Measurements from ENCODE around the gene KIAA1586. TPM values are rescaled to one million over a fixed set of nuclear protein-coding genes. Genes with fewer than 3 reads are reported as not detected.
A peak's percentile ranks its signal among the peaks of the same experiment; 100 is the strongest.
"Not testable (repeated sequence)": the region's sequence is repeated elsewhere in the genome, so short reads cannot be mapped to it uniquely, and the experiment has no call there.

The KIAA1586 gene, protein sequence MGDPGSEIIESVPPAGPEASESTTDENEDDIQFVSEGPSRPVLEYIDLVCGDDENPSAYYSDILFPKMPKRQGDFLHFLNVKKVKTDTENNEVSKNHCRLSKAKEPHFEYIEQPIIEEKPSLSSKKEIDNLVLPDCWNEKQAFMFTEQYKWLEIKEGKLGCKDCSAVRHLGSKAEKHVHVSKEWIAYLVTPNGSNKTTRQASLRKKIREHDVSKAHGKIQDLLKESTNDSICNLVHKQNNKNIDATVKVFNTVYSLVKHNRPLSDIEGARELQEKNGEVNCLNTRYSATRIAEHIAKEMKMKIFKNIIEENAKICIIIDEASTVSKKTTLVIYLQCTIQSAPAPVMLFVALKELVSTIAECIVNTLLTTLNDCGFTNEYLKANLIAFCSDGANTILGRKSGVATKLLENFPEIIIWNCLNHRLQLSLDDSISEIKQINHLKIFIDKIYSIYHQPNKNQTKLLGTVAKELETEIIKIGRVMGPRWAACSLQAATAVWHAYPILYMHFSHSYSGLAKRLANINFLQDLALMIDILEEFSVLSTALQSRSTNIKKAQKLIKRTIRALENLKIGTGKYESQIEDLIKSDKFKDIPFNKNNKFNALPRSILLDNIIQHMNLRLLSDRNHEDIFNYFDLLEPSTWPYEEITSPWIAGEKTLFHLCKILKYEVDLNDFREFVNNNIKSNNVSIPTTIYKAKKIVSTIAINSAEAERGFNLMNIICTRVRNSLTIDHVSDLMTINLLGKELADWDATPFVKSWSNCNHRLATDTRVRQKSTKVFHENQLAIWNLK
- 17.9 and 18.6 TPM in 2 replicates for total RNA-seq
- polyA plus RNA-seq = 11.5 and 11.9 TPM in 2 replicates

GRCh38 chr6:57046332-57047256, at the start of gene KIAA1586:
KIAA1586 (plus strand) TSS chr6:57046693; CDS start chr6:57046756, 63 bp downstream.
- peaks cover 21% of the 10 kb centered on the region for H4K20me1 ChIP-seq (ENCODE audit: insufficient read depth, poor library complexity, severe bottlenecking)
- not testable (repeated sequence) for H3K9me2 ChIP-seq (replicated peaks; ENCODE audit: insufficient read depth); H3K36me3 ChIP-seq (replicated peaks; ENCODE audit: insufficient read depth, low read depth); H3K9me3 ChIP-seq (ENCODE audit: low read depth); H3K27me3 ChIP-seq
- peak within 1 kb of the TSS; percentile 41 for H3K4me3 ChIP-seq
- peaks cover 18% of the 10 kb centered on the region for H3K4me1 ChIP-seq (ENCODE audit: insufficient read depth)
- peak within 1 kb of the TSS; percentile 74 for H3K4me2 ChIP-seq
- H2AFZ ChIP-seq = peak within 1 kb of the TSS; percentile 79
- H3K79me2 ChIP-seq = peaks cover 36% of the 10 kb centered on the region
- peak within 1 kb of the TSS; percentile 57 for H3K27ac ChIP-seq
- 1% methylated on average over 37 of the region's 78 CpGs for WGBS (ENCODE audit: low lambda C conversion rate, missing lambda C conversion rate)
- DNase-seq (ENCODE audit: low spot score) = peak; percentile 92

GRCh38 chr6:56999049-56999448, 47.4 kb upstream of the KIAA1586 start:
- Histone ChIP-seq H3K27ac (no peak overlapping the region), H3K4me2 (no peak overlapping the region), H4K20me1 (ENCODE audit: insufficient read depth, poor library complexity, severe bottlenecking) (no peaks in the 10 kb centered on the region), H3K4me3 (no peak overlapping the region), H3K9me2 (replicated peaks; ENCODE audit: insufficient read depth) (no peaks in the 10 kb centered on the region), H3K9me3 (ENCODE audit: low read depth) (no peaks in the 10 kb centered on the region), H2AFZ (no peak overlapping the region), H3K27me3 (no peaks in the 10 kb centered on the region), H3K36me3 (replicated peaks; ENCODE audit: insufficient read depth, low read depth) (no peaks in the 10 kb centered on the region), H3K4me1 (ENCODE audit: insufficient read depth) (no peaks in the 10 kb centered on the region), H3K79me2 (no peaks in the 10 kb centered on the region)
- no peak for TF ChIP-seq CTCF (IDR thresholded peaks at IDR 0.05; ENCODE audit: poor library complexity)
- DNase-seq (ENCODE audit: low spot score) = no peak

DNA sequence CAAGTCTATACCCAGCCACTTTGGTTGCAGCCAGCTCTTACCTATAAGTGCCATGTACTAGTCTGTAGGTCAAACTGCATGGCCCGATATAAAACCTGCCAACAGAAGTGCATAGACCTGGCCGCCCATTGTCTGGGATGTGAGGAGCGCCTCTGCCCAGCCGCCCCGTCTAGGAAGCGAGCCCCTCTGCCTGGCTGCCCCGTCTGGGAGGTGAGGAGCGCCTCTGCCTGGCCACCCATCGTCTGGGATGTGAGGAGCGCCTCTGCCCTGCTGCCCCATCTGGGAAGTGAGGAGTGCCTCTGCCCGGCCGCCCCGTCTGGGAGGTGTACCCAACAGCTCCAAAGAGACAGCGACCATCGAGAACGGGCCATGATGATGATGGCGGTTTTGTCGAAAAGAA, 46.7 kb upstream of the KIAA1586 start:
- H3K4me1 ChIP-seq (ENCODE audit: insufficient read depth); H3K9me3 ChIP-seq (ENCODE audit: low read depth); H4K20me1 ChIP-seq (ENCODE audit: insufficient read depth, poor library complexity, severe bottlenecking); H3K79me2 ChIP-seq; H3K36me3 ChIP-seq (replicated peaks; ENCODE audit: insufficient read depth, low read depth); H3K27me3 ChIP-seq; H3K4me3 ChIP-seq; H3K4me2 ChIP-seq; DNase-seq (ENCODE audit: low spot score); H3K9me2 ChIP-seq (replicated peaks; ENCODE audit: insufficient read depth); H3K27ac ChIP-seq; H2AFZ ChIP-seq: not testable (repeated sequence)
- WGBS (ENCODE audit: low lambda C conversion rate, missing lambda C conversion rate) = 93% methylated on average over 18 of the region's 18 CpGs

DNA sequence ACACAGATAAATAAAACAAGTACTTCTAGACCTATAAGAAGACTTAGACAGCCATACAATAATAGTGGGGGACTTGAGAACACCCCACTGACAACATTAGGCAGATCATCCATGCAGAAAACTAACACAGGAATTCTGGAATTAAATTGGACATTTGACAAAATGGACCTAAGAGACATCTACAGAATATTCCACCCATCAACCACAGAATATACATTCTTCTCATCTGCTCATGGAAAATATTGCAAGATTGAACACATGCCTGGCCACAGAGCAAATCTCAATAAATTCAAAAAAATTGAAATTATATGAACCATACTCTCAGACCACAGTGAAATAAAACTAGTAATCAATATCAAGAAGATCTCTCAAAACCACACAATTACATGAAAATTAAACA, 44.3 kb upstream of the KIAA1586 start:
- Histone ChIP-seq H4K20me1 (ENCODE audit: insufficient read depth, poor library complexity, severe bottlenecking) (no peaks in the 10 kb centered on the region), H3K4me1 (ENCODE audit: insufficient read depth) (no peaks in the 10 kb centered on the region), H3K79me2 (no peaks in the 10 kb centered on the region), H2AFZ (no peak overlapping the region), H3K27me3 (no peaks in the 10 kb centered on the region), H3K9me3 (ENCODE audit: low read depth) (no peaks in the 10 kb centered on the region), H3K4me2 (no peak overlapping the region), H3K27ac (no peak overlapping the region), H3K4me3 (no peak overlapping the region), H3K36me3 (replicated peaks; ENCODE audit: insufficient read depth, low read depth) (no peaks in the 10 kb centered on the region), H3K9me2 (replicated peaks; ENCODE audit: insufficient read depth) (no peaks in the 10 kb centered on the region)
- no peak for DNase-seq (ENCODE audit: low spot score)
- TF ChIP-seq CTCF (IDR thresholded peaks at IDR 0.05; ENCODE audit: poor library complexity) (no peak), EZH2phosphoT487 (IDR thresholded peaks at IDR 0.05; ENCODE audit: low read depth, severe bottlenecking, unreplicated experiment) (no peak), EZH2 (IDR thresholded peaks at IDR 0.05; ENCODE audit: borderline replicate concordance) (no peak)
